Glutamatergic neuron (in vitro differentiated cells): ENCODE data around the gene ADAP1. TPM values are rescaled to one million over a fixed set of nuclear protein-coding genes. Genes with fewer than 3 reads are reported as not detected.
A peak's percentile ranks its signal among the peaks of the same experiment; 100 is the strongest.
"Not testable (repeated sequence)": the region's sequence is repeated elsewhere in the genome, so short reads cannot be mapped to it uniquely, and the experiment has no call there.

ENCODE experiments used
- DNase-seq: peaks from one replicate; pipeline ENCODE4 v3.0.0; 2022
- H3K27ac Mint-ChIP-seq: one replicate; pipeline ENCODE4 v1.8.0; 2020; ENCODE audit warnings: mild to moderate bottlenecking, mixed read lengths, inconsistent platforms; ENCODE audit not compliant: unreplicated experiment
- H3K27me3 Mint-ChIP-seq: one replicate; pipeline ENCODE4 v1.8.0; 2020; ENCODE audit warnings: mild to moderate bottlenecking, moderate library complexity, mixed read lengths, inconsistent platforms; ENCODE audit not compliant: unreplicated experiment
- H3K36me3 Mint-ChIP-seq: one replicate; pipeline ENCODE4 v1.8.0; 2020; ENCODE audit warnings: mild to moderate bottlenecking, mixed read lengths, inconsistent platforms; ENCODE audit not compliant: unreplicated experiment
- H3K4me1 Mint-ChIP-seq: one replicate; pipeline ENCODE4 v1.8.0; 2020; ENCODE audit warnings: mild to moderate bottlenecking, low read depth, mixed read lengths, inconsistent platforms; ENCODE audit not compliant: unreplicated experiment
- H3K4me3 Mint-ChIP-seq: one replicate; pipeline ENCODE4 v1.8.0; 2020; ENCODE audit warnings: mild to moderate bottlenecking, mixed read lengths, inconsistent platforms; ENCODE audit not compliant: unreplicated experiment
- H3K9me3 Mint-ChIP-seq: one replicate; pipeline ENCODE4 v1.8.0; 2020; ENCODE audit warnings: mild to moderate bottlenecking, moderate library complexity, mixed read lengths, inconsistent platforms; ENCODE audit not compliant: unreplicated experiment
- total RNA-seq: library from RNA; stranded (reverse); fragmentation: NEBNext Ultra II Directional; extraction: Animal tissue kit (Norgen Biotek cat#: 25700); gene quantifications from one replicate; pipeline ENCODE4 v1.2.1, GENCODE V29; 2021; ENCODE audit not compliant: unreplicated experiment
- TF ChIP-seq, protein P1 (sequence below): fragments of 200-600 bp; sonication (generic); IDR thresholded peaks from one replicate; pipeline ENCODE4 v1.5.0; 2021; ENCODE audit not compliant: partially characterized antibody, unreplicated experiment

ADAP1 gene
- total RNA-seq, 1 donor from 2014 or later = 61.1 TPM

DNA sequence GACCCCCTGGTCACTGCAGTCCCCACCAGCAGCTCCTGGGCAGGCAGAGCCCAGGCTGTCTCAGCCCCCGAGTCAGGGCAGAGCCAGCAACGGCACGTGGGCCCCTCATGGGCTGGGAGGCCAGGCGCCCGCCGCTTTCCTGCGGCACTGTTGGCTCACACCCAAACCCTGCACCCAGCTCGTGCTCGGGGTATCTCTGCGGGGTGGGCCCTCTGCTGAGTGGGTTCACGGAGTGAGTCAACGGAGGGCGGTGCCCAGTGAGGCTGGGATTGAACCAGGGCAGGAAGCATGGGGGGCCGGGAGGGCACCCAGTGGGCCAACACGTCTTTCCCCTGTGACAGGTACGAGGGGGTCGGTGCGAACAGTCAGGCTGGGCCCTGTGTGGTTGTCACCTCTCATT, 28.9 kb downstream of the ADAP1 start:
- peaks cover 3% of the 10 kb centered on the region for H3K4me1 Mint-ChIP-seq
- DNase-seq = peak; percentile 11
- H3K27ac Mint-ChIP-seq = no peak overlapping the region
- TF ChIP-seq, protein P1, sequence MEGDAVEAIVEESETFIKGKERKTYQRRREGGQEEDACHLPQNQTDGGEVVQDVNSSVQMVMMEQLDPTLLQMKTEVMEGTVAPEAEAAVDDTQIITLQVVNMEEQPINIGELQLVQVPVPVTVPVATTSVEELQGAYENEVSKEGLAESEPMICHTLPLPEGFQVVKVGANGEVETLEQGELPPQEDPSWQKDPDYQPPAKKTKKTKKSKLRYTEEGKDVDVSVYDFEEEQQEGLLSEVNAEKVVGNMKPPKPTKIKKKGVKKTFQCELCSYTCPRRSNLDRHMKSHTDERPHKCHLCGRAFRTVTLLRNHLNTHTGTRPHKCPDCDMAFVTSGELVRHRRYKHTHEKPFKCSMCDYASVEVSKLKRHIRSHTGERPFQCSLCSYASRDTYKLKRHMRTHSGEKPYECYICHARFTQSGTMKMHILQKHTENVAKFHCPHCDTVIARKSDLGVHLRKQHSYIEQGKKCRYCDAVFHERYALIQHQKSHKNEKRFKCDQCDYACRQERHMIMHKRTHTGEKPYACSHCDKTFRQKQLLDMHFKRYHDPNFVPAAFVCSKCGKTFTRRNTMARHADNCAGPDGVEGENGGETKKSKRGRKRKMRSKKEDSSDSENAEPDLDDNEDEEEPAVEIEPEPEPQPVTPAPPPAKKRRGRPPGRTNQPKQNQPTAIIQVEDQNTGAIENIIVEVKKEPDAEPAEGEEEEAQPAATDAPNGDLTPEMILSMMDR = no peak
- H3K4me3 Mint-ChIP-seq = no peak overlapping the region
- H3K36me3 Mint-ChIP-seq = no peaks in the 10 kb centered on the region
- peaks cover 10% of the 10 kb centered on the region for H3K9me3 Mint-ChIP-seq
- H3K27me3 Mint-ChIP-seq = peaks cover 11% of the 10 kb centered on the region

DNA sequence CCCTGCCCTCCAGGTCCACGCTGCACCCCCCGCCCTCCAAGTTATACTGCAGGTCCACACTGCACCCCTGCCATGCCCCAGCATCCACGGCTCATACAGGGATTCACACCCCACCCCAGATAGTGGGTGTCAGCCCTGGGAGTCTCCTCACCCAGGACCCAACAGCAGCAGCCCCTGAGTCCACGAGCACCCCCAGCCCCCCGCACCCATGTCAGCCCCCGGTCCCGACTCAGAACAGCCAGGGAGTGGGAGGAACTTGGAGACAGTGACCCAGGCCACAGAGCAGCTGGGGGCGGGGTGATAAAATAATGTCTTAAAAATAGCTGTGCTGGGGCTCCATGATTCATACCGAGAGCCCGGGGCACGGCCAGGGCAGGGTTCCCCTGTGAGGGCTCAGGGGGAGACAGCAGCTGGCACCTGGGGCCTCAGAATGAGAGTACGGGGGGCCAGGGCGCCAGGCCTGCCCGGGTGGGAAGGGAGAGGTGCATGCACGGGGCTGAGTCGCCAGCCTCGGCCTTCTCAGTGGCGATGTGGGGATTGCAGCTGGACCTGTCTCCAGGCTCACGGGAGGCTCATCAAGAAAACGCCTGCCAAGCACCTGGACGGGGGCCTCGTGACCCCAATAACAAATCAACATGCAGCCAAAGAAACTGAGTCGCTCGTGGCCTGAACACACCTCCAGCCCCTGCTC, 29.8 kb downstream of the ADAP1 start:
- H3K4me3 Mint-ChIP-seq = no peak overlapping the region
- H3K27ac Mint-ChIP-seq = no peak overlapping the region
- DNase-seq = peak; percentile 9
- H3K27me3 Mint-ChIP-seq = peaks cover 7% of the 10 kb centered on the region
- peaks cover 5% of the 10 kb centered on the region for H3K9me3 Mint-ChIP-seq
- peaks cover 3% of the 10 kb centered on the region for H3K4me1 Mint-ChIP-seq
- TF ChIP-seq, protein P1 = no peak
- H3K36me3 Mint-ChIP-seq = no peaks in the 10 kb centered on the region

DNA sequence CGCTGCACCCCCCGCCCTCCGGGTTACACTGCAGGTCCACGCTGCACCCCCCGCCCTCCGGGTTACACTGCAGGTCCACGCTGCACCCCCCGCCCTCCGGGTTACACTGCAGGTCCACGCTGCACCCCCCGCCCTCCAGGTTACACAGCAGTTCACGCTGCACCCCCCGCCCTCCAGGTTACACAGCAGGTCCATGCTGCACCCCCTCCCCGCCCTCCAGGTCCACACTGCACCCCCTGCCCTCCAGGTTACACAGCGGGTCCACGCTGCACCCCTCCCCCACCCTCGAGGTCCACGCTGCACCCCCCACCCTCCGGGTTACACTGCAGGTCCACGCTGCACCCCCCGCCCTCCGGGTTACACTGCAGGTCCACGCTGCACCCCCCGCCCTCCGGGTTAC, 30.4 kb downstream of the ADAP1 start:
- H3K27ac Mint-ChIP-seq, H3K27me3 Mint-ChIP-seq, H3K4me3 Mint-ChIP-seq, H3K36me3 Mint-ChIP-seq, H3K9me3 Mint-ChIP-seq, H3K4me1 Mint-ChIP-seq: not testable (repeated sequence)
- DNase-seq = peak; percentile 9

DNA sequence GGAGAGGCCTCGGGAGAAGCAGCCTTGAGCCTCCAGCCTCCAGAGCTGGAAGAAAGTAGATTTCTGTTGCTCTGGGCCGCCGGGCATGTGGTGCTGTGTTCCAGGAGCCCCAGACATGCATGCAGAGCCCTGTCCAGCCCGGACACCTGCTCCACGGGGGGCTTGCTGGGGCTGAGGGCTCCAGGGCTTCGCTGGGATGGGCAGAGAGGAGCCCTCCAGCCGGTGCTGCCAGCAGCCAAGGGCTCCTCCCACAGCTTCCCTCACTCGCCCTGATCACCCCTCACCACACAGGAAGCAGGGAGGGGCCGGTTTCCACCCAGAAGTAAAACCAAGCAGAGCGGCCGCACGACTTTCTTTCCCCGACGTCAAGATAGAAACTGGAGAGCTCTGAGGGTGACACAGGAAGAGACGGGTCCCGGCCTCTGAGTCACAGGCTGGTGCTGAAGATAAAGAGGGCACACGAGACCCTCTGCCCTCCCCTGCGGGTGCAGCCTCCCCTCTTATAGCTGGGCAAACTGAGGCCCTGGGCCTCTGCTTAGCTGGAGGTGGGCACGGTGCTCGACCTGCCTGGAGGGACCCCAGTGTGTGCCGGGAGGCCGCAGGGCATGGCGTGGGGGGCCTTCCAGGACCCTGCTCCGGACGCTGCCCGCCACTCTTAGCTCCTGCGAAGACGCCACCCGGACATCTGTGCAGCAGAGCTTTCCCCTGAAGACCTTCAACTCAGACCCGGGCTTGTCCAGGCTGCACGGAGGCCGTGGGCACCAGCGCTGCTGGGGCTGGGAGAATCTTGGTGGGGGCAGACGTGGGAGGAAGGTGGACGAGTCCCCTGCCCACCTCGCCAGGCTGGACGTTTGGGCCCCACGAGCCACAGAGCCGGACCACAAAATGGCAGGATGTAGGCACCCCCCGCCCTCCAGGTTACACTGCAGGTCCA, 31.1 kb downstream of the ADAP1 start:
- H3K4me1 Mint-ChIP-seq = peaks cover 3% of the 10 kb centered on the region
- peak; percentile 18 for DNase-seq
- no peak overlapping the region for H3K4me3 Mint-ChIP-seq
- peaks cover 4% of the 10 kb centered on the region for H3K27me3 Mint-ChIP-seq
- H3K9me3 Mint-ChIP-seq = peaks cover 3% of the 10 kb centered on the region
- H3K36me3 Mint-ChIP-seq = no peaks in the 10 kb centered on the region
- no peak overlapping the region for H3K27ac Mint-ChIP-seq
- TF ChIP-seq, protein P1 = no peak

DNA sequence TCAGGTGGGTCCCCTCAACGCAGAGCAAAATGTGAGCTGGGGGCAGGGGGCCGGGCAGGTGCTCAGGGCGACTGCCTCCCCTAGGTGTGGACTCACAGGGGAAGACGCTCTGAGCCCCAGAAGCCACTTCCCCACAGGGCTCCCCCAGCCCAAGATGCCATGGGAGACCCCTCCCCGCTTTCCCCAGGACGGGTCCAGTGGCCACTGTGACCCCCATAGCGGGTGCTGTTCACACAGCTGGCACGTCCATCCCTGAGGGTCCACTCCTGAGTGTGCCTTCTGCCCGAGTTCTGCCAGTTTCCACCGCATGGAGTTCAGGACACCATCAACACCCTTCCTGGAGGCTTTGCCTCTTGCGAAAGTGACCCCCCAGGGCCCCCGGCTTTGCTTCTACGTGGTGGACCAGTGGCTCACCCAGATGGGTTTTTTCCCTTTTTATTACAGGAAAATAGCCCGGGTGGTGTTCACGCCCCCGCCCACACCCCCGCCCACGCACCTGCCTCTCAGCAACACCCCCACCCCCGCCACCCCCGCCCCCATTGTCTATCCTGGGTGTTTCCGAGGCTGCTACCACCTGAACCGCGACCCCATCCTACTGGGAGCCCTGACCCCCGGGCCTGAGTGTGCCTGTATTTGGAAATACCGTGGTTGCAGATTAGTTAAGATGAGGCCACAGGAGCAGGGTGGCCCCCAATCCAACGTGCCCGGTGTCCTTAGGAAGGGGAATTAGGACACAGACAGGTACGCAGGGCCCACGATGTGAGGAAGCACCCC, 32.0 kb downstream of the ADAP1 start:
- peaks cover 3% of the 10 kb centered on the region for H3K4me1 Mint-ChIP-seq
- H3K27me3 Mint-ChIP-seq = peaks cover 7% of the 10 kb centered on the region
- TF ChIP-seq, protein P1 = no peak
- peaks cover 6% of the 10 kb centered on the region for H3K9me3 Mint-ChIP-seq
- DNase-seq = peak; percentile 10
- H3K36me3 Mint-ChIP-seq = no peaks in the 10 kb centered on the region
- H3K27ac Mint-ChIP-seq = no peak overlapping the region
- no peak overlapping the region for H3K4me3 Mint-ChIP-seq
